NCI-H1930 (cell line): ENCODE data around the gene RASGRF2.
"Not testable (repeated sequence)": the region's sequence is repeated elsewhere in the genome, so short reads cannot be mapped to it uniquely, and the experiment has no call there.

Source experiments
- DNase-seq, 2 experiments: peaks; one replicate each; lab custom pipeline; 2025; lab: John Stamatoyannopoulos, UW

Gene RASGRF2

DNA sequence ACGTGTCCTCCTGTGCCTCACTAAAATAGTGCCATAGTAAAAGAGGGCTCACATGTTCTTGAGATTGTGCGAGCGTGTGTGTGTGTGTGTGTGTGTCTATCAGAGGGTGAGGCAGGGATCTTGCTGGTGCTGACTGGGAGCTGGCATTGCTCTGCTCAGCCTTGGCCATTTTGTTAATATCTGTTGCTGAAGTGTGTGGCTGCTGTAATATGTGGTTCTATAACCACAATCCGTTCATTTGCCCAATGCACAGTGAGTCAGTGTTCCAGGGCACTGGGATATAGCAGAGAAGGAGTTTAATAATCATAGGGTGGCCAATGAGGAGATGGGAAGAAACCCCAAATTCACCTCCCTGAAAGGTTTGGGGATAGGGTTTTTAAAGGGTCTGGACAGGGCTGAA, 61.3 kb downstream of the RASGRF2 start:
- no peak for DNase-seq

DNA sequence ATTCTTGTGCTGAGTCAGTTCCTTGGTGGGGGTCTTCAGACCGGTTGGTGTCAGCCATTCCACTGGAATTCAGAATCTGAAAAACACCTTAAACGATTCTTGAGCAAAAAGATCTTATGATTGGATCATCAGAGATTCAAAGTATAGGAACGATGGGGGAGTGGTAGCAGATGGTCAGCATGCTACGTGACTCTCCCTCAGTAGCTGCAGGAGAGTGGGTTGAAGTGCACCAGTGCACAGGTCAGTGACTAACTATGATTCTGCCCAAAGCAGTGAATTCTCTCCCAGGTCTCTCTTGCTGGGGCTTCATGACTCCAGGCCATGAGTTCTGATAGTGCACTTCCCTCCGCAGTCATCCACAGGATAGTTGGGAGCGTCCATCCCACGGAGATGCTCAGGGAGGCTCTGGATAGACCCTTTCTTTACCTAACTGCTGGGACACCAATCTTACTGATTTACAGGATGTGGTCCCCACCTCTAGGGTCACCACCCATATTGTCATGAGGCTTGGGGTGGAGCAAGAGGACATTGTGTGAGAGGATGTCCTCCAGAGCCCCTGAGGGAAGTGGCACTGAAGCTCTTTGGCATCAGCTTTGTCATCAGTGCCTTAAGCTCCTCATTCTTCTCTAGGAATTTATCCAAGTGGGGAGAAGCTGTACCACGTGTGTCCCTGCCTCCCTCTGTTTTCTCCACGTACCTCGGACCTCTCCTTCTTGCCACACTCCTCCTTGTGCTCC, 62.0 kb downstream of the RASGRF2 start:
- DNase-seq = no peak

DNA sequence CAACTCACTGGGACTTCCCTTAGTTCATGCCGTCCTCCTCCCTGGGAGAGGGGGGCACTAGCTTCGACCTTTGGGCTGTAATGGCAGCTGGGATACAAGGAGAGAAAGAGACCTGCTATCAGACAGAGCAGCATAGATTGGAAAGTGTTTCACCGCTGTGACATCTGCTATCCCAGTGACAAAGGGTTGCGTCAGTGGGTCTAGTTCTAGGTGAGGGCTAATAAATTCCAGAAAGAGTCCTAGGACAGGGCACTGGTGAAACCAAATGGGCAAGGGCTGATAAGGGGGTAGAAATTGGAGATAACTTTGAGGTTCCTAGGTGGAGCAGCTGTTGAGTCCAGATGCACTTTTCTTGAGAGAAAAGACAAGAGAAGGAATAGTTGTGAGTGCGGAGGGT, 62.5 kb downstream of the RASGRF2 start:
- DNase-seq = no peak

DNA sequence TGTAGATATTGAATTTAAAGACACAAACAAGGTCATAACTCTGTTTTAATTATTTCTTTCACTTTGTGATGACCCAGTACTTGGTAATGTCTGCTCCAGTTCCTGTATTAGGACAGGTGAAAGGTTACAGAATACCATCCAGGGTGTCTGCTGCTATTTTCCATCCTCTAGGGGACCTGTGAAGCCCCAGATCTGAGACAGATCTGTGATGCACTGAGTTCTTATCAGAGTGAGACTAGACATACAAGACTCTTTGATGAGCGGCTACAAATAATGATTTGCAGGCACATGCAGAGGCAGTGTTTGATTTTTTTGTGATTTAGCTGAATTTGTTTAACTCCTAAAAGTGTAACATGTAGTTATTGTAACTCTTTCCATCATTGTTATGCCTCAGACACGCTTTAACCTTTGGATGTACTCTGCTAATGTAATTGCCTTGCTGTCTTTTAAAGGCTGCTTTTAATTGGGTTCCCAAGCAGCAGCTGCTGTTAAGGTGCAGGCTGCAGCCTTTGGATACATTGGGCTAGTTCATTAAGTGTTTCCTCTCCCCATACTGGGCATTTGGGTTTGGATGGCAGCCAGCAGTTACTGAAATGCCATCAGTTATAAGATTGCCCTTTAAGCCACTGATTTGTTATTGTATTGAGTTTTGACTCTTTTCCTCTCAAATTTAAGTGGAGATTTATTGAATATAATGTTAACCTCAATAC, 63.3 kb downstream of the RASGRF2 start:
- no peak for DNase-seq

DNA sequence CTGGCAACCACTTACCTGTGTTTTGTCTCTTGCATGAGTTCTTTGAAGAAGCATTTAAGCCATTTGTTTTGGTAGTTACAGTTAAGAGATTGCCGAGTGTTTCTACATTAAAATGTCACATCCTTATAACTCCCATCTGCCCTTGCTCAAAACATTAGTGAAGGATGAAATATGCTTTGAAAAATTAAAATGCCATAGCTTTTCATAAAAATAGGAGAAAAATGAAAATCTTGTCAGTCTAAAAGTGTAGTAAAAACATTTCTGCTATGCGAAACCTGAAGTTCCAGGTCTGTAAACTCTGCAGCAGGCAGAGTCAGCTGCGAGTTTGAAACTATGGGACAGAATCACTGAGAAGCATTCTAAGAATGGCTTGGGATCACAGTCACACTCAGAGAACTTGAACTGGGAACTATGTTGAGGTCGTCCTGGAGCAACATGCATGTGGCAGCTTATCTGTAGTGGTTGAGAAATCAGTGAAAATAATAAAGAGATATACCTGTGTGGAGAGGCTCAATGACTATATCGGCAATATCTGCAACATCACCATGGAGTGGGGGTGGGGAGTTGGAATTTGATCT, 67.4 kb downstream of the RASGRF2 start:
- no peak for DNase-seq

DNA sequence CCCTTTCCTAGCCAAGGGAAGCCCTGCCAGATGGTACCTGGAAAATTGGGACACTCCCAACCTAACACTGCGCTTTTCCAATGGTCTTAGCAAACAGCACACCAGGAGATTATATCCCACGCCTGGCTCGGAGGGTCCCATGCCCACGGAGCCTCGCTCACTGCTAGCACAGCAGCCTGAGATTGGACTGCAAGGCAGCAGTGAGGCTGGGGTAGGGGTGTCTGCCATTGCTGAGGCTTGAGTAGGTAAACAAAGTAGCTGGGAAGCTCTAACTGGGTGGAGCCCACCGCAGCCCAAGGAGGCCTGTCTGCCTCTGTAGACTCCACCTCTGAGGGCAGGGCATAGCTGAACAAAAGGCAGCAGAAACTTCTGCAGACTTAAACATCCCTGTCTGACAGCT, 68.7 kb downstream of the RASGRF2 start:
- not testable (repeated sequence) for DNase-seq

DNA sequence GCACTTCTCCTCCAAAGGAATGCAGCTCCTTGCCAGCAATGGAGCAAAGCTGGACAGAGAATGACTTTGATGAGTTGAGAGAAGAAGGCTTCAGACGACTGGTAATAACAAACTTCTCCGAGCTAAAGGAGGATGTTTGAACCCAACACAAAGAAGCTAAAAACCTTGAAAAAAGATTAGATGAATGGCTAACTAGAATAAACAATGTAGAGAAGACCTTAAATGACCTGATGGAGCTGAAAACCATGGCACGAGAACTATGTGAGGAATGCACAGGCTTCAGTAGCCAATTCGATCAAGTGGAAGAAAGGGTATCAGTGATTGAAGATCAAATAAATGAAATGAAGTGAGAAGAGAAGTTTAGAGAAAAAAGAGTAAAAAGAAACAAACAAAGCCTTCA, 69.6 kb downstream of the RASGRF2 start:
- DNase-seq = not testable (repeated sequence)

DNA sequence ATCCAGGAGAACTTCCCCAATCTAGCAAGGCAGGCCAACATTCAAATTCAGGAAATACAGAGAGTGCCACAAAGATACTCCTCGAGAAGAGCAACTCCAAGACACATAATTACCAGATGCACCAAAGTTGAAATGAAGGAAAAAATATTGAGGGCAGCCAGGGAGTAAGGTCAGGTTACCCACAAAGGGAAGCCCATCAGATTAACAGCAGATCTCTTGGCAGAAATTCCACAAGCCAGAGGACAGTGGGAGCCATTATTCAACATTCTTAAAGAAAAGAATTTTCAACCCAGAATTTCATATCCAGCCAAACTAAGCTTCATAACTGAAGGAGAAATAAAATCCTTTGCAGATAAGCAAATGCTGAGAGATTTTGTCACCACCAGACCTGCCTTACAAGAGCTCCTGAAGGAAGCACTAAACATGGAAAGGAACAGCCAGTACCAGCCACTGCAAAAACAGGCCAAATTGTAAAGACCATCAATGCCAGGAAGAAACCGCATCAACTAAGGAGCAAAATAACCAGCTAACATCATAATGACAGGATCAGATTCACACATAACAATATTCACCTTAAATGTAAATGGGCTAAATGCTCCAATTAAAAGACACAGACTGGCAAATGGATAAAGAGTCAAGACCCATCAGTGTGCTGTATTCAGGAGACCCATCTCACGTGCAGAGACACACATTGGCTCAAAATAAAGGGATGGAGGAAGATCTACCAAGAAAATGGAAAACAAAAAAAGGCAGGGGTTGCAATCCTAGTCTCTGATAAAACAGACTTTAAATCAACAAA, 70.3 kb downstream of the RASGRF2 start:
- not testable (repeated sequence) for DNase-seq

DNA sequence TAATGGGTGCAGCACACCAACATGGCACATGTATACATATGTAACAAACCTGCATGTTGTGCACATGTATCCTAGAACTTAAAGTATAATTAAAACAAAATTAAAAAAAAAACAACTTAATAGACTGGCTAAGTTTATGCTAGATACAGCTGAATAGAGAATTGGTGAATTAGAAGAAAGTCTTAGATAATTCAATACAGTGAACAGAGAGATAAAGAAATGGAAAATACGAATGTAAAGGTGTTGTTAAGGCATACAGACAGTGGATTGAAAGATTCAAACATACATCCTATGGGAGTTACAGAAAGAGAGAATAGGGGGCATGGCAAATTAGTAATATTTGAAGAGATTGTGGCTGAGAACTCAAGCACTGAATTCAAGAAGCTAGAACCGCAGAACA, 75.4 kb downstream of the RASGRF2 start:
- no peak for DNase-seq

DNA sequence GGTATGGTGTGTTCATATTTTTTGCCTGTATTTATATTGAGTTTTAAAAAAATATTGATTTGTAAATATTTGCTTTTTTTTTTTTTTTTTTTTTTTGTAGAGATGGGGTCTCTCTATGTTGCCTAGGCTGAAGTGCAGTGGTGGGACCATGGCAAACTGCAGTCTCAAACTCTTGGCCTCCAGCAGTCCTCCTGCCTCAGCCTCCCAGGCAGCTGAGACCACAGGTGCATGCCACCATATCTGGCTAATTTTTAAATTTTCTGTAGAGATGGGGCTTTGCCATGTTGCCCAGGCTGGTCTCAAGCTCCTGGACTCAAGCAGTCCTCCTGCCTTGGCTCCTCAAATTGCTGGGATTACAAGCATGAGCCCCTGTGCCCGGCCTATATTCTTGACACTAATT, 78.3 kb downstream of the RASGRF2 start:
- DNase-seq = no peak

DNA sequence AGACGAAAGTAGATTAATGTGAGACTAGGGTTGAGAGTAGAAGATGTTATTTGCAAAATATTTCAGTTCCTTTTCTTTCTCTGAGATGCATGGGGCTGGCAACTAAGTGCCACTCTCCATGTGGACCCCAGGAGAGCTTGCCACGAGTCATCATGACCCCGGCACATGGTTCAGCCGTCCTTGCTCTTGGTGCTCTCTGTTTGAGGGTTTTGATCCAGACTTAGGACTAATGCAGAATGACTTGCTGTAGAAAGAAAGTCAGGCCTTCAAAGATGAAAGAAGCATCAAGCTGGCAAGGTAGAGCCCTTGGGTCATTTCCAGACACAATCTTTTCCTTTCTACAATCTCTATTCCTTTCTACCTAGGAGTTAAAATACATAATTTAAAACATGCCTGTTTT, 84.7 kb downstream of the RASGRF2 start:
- DNase-seq = no peak

DNA sequence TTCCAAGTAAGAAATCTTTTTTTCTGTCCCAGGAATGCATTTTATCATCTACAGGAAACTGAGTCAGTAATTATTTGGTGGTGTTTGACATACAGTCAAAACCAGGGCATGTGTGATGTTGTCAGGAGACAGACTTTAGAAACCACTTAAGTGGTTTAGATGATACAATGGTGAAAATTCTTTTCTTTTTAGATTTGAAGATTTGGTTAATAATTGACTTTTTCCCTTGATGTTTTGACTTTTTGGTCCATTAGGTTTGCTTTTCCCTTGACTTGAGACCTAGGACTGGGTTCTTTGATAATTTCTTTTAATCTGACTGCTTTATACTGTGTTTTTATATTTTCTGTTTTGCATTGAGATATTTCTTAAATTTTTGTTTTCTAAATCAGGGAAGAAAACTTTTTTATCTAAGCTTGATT, 85.2 kb downstream of the RASGRF2 start:
- no peak for DNase-seq

DNA sequence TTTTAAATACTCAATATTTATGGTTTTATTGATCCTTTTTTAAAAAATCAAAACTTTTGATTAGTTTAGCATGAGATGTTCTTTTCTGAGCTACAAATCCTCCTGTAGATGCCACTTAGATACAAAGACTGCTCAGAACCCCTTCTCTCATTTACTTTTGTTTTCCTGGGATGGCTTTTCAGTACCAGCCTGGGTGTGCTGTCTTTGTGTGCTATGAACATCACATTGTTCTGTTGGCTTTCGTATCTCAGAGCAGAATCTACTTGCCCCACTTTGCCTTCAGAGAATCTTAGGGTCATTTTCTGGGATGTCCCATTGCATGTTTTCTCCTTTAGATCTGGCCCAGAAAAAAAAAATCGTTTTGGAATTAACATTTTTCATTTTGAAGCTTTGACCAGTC, 85.9 kb downstream of the RASGRF2 start:
- no peak for DNase-seq

DNA sequence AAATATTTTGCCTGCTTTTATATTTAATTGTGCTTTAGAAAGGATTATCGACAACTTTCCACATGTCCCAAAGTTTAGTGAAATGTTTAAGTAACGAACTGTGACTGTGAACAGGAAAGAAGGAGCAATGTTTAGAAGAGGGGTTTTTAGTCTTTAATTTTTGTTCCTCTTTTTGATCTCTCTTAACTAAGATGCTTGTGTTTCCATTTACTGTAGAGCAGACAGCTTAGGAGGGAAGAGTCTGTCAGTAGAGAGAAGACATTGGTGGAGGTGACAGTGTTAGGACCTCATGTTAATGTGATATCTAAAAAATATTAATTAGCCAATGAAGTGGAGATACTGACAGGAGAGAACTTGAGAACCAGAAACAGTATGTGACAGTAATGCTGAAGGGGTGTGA, 92.2 kb downstream of the RASGRF2 start:
- no peak for DNase-seq

DNA sequence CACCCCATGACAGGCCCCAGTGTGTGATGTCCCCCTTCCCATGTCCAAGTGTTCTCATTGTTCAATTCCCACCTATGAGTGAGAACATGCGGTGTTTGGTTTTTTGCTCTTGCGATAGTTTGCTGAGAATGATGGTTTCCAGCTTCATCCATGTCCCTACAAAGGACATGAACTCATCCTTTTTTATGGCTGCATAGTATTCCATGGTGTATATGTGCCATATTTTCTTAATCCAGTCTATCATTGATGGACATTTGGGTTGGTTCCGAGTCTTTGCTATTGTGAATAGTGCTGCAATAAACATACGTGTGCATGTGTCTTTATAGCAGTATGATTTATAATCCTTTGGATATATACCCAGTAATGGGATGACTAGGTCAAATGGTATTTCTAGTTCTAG, 93.1 kb downstream of the RASGRF2 start:
- DNase-seq = not testable (repeated sequence)

DNA sequence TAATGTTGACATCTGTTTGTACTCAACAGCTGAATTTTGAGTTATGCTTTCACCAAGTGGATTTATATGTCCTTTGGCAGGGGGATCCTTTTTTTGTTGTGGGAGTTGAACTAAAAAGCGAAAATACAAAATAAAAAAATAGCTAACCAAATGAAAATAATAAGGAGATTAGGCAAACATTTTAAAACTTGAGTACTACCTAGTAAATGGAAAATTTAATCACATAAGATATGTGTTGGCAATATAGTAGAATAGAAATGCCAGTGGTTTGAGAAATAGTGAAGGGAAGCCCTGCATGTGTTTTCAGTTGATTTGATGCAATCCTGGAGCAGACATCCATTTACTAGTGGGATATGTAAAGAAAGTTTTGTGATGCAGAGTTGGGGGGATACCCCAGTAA, 98.0 kb downstream of the RASGRF2 start:
- DNase-seq = no peak

DNA sequence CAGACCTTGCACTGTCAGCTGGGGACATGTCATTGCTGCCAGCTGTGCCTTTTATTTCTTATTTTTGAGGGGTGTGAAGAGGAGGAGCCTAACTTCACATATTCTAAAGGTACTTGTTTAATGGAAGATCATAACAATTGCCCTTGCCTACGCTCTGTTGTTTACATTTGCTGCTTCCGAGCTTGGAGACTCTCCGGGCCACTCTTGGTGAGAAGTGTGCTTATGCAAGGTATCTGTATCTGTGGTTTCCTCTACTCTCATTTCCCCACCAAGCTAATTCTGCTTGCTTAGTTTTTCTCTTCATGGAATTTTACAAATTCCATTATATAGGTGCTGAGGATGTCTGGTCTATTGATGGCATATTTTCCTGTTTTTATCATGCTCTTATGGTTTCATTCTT, 105.3 kb downstream of the RASGRF2 start:
- DNase-seq = no peak

DNA sequence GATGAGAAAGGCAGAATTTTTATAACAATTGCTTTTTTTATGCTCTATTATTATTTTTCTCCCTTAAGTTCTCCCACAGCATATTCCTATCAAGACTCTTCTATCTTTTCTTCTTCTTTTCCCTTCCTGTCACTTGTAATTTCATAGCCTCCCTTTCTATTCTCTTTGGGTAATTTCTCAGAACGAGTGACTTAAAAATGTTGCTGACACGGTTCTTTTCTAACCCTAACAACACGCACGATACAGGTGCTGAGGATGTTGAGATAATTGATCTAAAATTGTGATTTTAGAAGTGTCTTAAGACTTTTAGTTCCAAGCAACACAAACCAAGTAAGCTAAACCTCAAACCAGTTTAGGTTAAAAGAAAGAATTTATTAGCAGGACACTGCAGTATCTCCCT, 105.9 kb downstream of the RASGRF2 start:
- DNase-seq = no peak

DNA sequence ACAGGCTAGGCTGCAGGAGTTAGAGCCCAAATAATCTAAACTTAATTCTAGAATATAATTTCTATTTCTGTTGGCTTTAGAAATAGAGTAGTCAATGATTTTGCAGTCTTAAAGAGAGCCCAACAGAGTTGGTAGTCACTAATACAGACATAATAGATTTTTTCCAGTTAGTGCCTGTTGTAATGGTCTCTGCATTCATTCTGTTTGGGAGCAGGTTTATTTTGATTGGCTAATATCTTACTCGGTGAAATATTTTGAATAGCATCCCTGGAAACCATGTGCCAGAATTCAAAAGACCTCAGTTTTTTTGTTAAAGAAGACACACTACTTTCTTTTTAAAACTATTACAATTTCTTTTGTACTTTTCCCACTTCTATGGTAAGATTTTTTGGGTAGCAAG, 107.2 kb downstream of the RASGRF2 start:
- DNase-seq = no peak

DNA sequence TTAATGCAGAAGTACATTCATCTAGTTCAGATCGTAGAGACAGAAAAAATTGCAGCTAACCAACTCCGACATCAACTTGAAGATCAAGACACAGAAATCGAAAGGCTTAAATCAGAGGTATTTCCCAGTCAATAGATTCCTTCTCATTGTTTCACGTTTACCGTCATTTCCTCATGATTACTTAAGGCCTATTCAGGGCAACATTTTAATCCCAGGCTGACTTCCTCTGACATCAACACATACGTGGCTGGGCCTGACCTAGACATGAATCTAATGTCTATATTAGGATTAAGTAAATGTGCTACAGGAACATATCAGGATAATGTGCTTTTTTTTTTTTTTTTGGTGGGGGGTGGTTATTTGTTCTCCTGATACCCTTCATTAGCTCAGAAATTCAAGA, 107.9 kb downstream of the RASGRF2 start:
- no peak for DNase-seq

DNA sequence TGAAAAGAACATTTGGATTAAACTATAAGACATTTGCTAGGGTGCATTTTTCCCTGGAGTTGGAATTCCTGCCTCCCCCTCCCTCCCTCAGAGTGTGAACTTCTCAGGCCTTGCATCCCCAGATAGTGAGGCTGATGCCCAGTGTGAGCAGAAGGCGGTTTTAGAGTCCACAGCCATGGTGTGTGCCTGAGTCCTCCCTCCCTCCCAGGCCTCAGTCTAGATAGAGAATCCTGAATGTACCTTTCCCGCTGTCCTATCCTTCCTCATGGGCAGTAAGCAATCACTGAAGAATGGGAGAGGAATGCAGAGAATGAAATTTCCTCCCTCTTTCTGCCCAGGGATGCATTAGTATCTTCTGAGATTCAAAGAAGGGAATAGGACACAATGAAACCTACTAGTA, 108.5 kb downstream of the RASGRF2 start:
- DNase-seq = no peak

DNA sequence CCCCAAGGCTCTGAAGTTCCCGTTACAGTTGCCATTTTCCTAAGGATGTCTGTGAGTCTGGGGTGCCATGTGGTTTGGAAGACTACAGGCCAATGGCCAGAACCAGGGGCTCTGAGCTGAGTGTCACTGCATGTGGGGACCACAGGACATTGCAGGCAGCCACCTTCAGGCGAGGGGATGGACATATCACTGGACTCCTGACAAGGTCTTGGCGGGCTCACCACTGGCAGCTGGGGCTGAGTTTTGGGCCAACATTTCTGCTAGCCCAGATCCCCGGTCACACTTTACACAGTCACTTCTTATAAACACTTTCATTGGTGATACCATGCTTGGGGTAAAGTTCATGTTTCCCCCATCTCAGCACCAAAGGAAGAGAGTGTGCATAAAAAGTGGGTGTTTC, 109.8 kb downstream of the RASGRF2 start:
- no peak for DNase-seq
